Esophagus squamous epithelium (tissue), 5 donors: ENCODE data around the gene METRN. TPM values are rescaled to one million over a fixed set of nuclear protein-coding genes. Genes with fewer than 3 reads are reported as not detected.
"Not testable (repeated sequence)": the region's sequence is repeated elsewhere in the genome, so short reads cannot be mapped to it uniquely, and the experiment has no call there.

ENCODE experiments used
- DNase-seq: peaks from one replicate; lab custom pipeline; 2025; lab: John Stamatoyannopoulos, UW
- H3K27ac ChIP-seq, 4 donors: fragments of 200-600 bp; sonication (generic); one replicate each; pipeline ENCODE4 v1.5.1; 2016 to 2019; ENCODE audit warnings: mild to moderate bottlenecking in 1 of 4
- H3K27me3 ChIP-seq, 4 donors: fragments of 200-600 bp; sonication (generic); 1 replicate in 3 of 4; 2 replicates in 1 of 4; pipeline versions ENCODE4 v1.5.1 to v1.6.0; 2017 to 2021; ENCODE audit warnings: antibody characterized with exemption in 1 of 4
- H3K36me3 ChIP-seq, 3 donors: fragments of 200-600 bp; sonication (generic); one replicate each; pipeline ENCODE4 v1.5.1; 2016 to 2019
- H3K4me1 ChIP-seq, 3 donors: fragments of 200-600 bp; sonication (generic); one replicate each; pipeline ENCODE4 v1.5.1; 2017 to 2019
- H3K4me3 ChIP-seq, 4 donors: fragments of 200-600 bp; sonication (generic); 1 replicate in 3 of 4; 2 replicates in 1 of 4; pipeline ENCODE4 v1.5.1; 2016 to 2019; ENCODE audit warnings: mild to moderate bottlenecking in 2 of 4, moderate library complexity in 1 of 4
- H3K9me3 ChIP-seq, 3 donors: fragments of 200-600 bp; sonication (generic); one replicate each; pipeline ENCODE4 v1.5.1; 2016 to 2019
- POLR2A ChIP-seq, 4 donors: fragments of 450-650 bp; IDR thresholded peaks; one replicate each; pipeline ENCODE4 v1.6.1; 2017; ENCODE audit warnings: antibody characterized with exemption in 4 of 4, mild to moderate bottlenecking in 4 of 4, moderate library complexity in 3 of 4
- whole genome bisulfite sequencing, 2 donors: methylation state at CpG; one replicate each; pipeline ENCODE4 v1.1.5; 2018; 5-methylcytosine and 5-hydroxymethylcytosine counted together
- intact Hi-C: fragments of 100-400 bp; cut with DNase I; formaldehyde crosslinking; loops from one replicate; pipeline ENCODE4 v1.15.0; 2022
- total RNA-seq, 4 donors: library from RNA; depleted of rRNA; stranded (reverse); fragments of >200 nt; gene quantifications; one replicate each; pipeline ENCODE4 v1.1.0, GENCODE V29; 2016
- TF ChIP-seq, protein P1 (sequence below), 6 experiments: fragments of 450-650 bp in 4 of 6; fragments of 200-600 bp in 2 of 6; sonication (generic) in 2 of 6; IDR thresholded peaks; one replicate each; pipeline ENCODE4 v1.5.1; 2016 to 2019; ENCODE audit warnings: antibody characterized with exemption in 6 of 6, mild to moderate bottlenecking in 4 of 6, moderate library complexity in 4 of 6
- donor health status: DM: yes; HTN: yes; CAD: no.

METRN gene
- total RNA-seq, 4 donors from 2014 or later, result 4.2 to 12.7 (median 8.8) TPM

DNA sequence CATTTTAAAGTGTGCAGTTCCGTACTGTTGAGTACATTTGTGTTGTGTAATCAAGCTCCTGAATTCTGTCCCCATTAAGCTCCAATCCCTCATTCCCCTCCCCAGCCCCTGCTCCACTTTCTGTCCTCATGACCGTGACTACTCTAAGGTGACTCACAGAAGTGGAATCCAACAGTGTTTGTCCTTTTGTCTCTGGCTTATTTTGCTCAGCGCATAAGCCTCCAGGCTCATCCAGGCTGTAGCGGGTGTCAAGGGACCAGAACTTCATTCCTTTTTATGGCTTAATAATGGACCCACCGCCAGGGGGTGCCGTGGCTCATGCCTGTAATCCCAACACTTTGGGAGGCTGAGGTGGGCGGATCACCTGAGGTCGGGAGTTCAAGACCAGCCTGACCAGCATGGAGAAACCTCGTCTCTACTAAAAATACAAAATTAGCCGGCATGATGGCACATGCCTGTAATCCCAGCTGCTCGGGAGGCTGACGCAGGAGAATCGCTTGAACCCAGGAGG, 2.1 kb upstream of the METRN start:
- H3K9me3 ChIP-seq, DNase-seq, H3K27ac ChIP-seq, H3K4me3 ChIP-seq, H3K36me3 ChIP-seq: not testable (repeated sequence)
- 18 to 25% methylated on average over 4 to 8 of the region's 13 CpGs for WGBS, 2 donors
- TF ChIP-seq, protein P1, sequence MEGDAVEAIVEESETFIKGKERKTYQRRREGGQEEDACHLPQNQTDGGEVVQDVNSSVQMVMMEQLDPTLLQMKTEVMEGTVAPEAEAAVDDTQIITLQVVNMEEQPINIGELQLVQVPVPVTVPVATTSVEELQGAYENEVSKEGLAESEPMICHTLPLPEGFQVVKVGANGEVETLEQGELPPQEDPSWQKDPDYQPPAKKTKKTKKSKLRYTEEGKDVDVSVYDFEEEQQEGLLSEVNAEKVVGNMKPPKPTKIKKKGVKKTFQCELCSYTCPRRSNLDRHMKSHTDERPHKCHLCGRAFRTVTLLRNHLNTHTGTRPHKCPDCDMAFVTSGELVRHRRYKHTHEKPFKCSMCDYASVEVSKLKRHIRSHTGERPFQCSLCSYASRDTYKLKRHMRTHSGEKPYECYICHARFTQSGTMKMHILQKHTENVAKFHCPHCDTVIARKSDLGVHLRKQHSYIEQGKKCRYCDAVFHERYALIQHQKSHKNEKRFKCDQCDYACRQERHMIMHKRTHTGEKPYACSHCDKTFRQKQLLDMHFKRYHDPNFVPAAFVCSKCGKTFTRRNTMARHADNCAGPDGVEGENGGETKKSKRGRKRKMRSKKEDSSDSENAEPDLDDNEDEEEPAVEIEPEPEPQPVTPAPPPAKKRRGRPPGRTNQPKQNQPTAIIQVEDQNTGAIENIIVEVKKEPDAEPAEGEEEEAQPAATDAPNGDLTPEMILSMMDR (IDR thresholded peaks at IDR 0.05), result peak in 5 of 6 experiments; percentile 38 to 70 (median 42)
- Histone ChIP-seq H3K27me3 (peaks cover 6 to 82% (median 25%) of the 10 kb centered on the region in 4 donors), H3K4me1 (peaks cover 23 to 75% (median 26%) of the 10 kb centered on the region in 3 donors)
- intact Hi-C loops, result loop anchor here (5.0 kb wide), 1 partner anchor 75 kb away; the partner anchor contains the start of genes CHTF18 and RPUSD1

DNA sequence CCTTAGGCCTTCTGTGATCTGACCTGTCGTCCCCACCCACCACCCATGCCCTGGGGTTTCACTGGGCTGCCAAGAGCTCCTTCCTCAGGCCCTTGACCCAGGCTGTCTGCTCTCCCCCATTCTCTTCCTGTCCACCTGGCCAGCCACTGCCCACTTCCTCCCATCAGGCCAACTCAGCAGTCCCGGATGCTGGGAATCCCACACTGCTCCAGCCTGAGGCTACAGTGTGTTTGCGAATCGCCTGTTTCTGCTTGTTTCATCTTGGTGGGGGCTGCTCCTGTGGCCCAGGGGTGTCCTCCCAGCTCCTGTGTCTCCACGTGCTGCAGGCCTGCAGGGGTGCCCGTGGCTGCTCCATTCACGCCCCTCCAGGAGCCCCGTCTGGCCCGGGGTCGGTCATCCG, 839 bp upstream of the METRN start:
- Histone ChIP-seq H3K4me1 (peaks cover 23 to 70% (median 26%) of the 10 kb centered on the region in 3 donors), H3K4me3 (peak overlapping the region in 2 of 4 donors; percentile 70 to 87), H3K27ac (no peak overlapping the region), H3K9me3 (no peaks in the 10 kb centered on the region), H3K27me3 (peaks cover 6 to 74% (median 21%) of the 10 kb centered on the region in 4 donors), H3K36me3 (no peaks in the 10 kb centered on the region)
- intact Hi-C loops, result loop anchor here (5.0 kb wide), 1 partner anchor 73 kb away; the partner anchor contains the start of genes CHTF18 and RPUSD1
- WGBS, 2 donors, result 43 to 83% methylated on average over 1 to 9 of the region's 11 CpGs
- no peak for TF ChIP-seq POLR2A (IDR thresholded peaks at IDR 0.05)
- TF ChIP-seq, protein P1 (IDR thresholded peaks at IDR 0.05), result no peak
- DNase-seq, result no peak

DNA sequence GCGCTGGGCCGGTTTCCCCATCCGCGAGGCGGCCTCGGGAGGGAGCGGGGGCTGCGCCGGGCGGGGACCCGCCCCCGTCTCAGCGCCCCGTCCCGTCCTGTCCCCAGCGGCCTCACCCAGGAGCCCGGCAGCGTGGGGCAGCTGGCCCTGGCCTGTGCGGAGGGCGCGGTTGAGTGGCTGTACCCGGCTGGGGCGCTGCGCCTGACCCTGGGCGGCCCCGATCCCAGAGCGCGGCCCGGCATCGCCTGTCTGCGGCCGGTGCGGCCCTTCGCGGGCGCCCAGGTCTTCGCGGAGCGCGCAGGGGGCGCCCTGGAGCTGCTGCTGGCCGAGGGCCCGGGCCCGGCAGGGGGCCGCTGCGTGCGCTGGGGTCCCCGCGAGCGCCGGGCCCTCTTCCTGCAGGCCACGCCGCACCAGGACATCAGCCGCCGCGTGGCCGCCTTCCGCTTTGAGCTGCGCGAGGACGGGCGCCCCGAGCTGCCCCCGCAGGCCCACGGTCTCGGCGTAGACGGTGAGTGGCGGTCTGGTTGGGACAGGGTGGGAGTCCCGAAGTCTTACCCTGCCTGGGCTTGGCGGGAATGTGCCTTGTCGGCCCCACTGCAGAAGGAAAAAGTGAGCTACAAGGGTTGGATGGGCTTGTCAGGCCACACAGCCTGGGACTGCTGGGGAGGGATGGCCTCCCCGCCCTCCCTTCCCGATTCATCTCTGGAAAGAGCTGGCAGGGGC, 720 bp downstream of the METRN start:
- Histone ChIP-seq H3K36me3 (no peaks in the 10 kb centered on the region), H3K27ac (peak overlapping the region in 2 of 4 donors; percentile 36 to 61), H3K4me1 (peaks cover 31 to 77% (median 32%) of the 10 kb centered on the region in 3 donors), H3K9me3 (no peaks in the 10 kb centered on the region), H3K27me3 (peaks cover 6 to 59% (median 11%) of the 10 kb centered on the region in 4 donors), H3K4me3 (peak overlapping the region; percentile 52 to 87 (median 62))
- TF ChIP-seq, protein P1 (IDR thresholded peaks at IDR 0.05), result no peak
- TF ChIP-seq POLR2A (IDR thresholded peaks at IDR 0.05), result no peak
- WGBS, 2 donors, result 0% methylated on average over 2 of the region's 74 CpGs; no CpG with 5 or more reads in 1 of the 2 donors
- intact Hi-C loops, result no loop called here
- no peak for DNase-seq

DNA sequence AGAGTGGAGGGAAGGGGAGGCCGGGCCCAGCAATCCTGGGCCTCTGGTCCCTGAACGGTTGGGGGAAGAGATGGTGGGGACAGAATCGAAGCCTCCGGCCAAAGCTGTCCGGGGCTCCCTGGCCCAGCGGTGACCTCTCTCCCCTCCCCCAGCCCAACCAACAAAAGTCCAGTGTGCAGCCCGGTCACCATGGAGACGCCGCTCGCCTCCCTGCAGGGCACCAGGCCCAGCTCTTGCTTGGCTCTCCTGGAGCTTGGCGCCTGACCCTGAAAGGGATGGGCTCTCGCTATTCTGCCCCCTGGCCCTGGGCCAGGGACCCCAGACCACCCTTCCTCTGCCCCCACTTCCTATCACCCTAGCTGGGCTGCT, 1.3 kb downstream of the METRN start:
- DNase-seq, result no peak
- Histone ChIP-seq H3K9me3 (no peaks in the 10 kb centered on the region), H3K27ac (peak overlapping the region in 1 of 4 donors; percentile 61), H3K27me3 (peaks cover 3 to 53% (median 7%) of the 10 kb centered on the region in 4 donors), H3K4me3 (peak overlapping the region in 3 of 4 donors; percentile 52 to 87 (median 70)), H3K4me1 (peaks cover 32 to 75% (median 32%) of the 10 kb centered on the region in 3 donors), H3K36me3 (no peaks in the 10 kb centered on the region)
- TF ChIP-seq POLR2A (IDR thresholded peaks at IDR 0.05), result no peak
- TF ChIP-seq, protein P1 (IDR thresholded peaks at IDR 0.05), result no peak
- intact Hi-C loops, result no loop called here
- WGBS, 2 donors, result 26% methylated on average over 10 of the region's 12 CpGs; no CpG with 5 or more reads in 1 of the 2 donors
